NB4 (cell line): Measurements from ENCODE around the gene TCHP.

Experiments
- DNase-seq: peaks from one replicate; pipeline ENCODE4 v3.0.0; 2010; ENCODE audit warnings: low read depth
- H3K4me3 ChIP-seq: one replicate; pipeline ENCODE4 v1.5.1; 2011; ENCODE audit warnings: mild to moderate bottlenecking, low read depth, low read length, moderate library complexity
- MYC ChIP-seq: IDR thresholded peaks from 2 replicates; pipeline ENCODE4 v1.6.1; 2011; ENCODE audit warnings: low read depth, low read length
- POLR2A ChIP-seq: IDR thresholded peaks from 2 replicates; pipeline ENCODE4 v1.6.1; 2011; ENCODE audit warnings: mild to moderate bottlenecking; ENCODE audit not compliant: insufficient read length; ENCODE audit errors: extremely low read depth
- TF ChIP-seq, protein P1 (sequence below): IDR thresholded peaks from one replicate; pipeline ENCODE4 v1.5.1; 2012; ENCODE audit warnings: low read depth, low read length
- TF ChIP-seq, protein P2 (sequence below): IDR thresholded peaks from 2 replicates; pipeline ENCODE4 v1.6.1; 2011; ENCODE audit warnings: low read depth, low read length

TCHP gene

GRCh38 chr12:109920261-109920780, 20.2 kb downstream of the TCHP start:
- no peak for TF ChIP-seq POLR2A
- no peak for TF ChIP-seq MYC
- TF ChIP-seq, protein P1, sequence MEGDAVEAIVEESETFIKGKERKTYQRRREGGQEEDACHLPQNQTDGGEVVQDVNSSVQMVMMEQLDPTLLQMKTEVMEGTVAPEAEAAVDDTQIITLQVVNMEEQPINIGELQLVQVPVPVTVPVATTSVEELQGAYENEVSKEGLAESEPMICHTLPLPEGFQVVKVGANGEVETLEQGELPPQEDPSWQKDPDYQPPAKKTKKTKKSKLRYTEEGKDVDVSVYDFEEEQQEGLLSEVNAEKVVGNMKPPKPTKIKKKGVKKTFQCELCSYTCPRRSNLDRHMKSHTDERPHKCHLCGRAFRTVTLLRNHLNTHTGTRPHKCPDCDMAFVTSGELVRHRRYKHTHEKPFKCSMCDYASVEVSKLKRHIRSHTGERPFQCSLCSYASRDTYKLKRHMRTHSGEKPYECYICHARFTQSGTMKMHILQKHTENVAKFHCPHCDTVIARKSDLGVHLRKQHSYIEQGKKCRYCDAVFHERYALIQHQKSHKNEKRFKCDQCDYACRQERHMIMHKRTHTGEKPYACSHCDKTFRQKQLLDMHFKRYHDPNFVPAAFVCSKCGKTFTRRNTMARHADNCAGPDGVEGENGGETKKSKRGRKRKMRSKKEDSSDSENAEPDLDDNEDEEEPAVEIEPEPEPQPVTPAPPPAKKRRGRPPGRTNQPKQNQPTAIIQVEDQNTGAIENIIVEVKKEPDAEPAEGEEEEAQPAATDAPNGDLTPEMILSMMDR = no peak
- TF ChIP-seq, protein P2, sequence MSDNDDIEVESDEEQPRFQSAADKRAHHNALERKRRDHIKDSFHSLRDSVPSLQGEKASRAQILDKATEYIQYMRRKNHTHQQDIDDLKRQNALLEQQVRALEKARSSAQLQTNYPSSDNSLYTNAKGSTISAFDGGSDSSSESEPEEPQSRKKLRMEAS = no peak

DNA sequence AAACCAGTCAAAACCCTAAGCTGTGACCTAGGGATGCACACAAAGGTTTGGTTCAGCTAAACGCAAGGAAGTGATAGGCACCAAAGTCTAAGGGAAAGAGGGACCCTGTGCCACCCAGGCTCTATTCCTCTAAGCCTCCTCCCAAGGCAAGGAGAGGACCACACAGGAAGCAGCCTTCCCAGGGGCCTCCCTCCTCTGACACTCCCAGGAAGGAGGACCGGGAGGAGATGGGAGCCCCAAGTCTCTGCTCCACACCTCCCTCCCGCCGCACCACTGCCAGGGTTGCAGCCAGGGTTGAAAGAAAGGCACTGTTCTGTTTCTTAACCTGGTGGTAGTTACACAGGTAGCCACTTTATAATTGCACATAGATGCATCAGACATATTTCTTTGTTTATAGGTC, 21.9 kb downstream of the TCHP start:
- TF ChIP-seq MYC = no peak
- TF ChIP-seq, protein P1 = no peak
- TF ChIP-seq, protein P2 = no peak
- TF ChIP-seq POLR2A = no peak
- no peak for DNase-seq
- H3K4me3 ChIP-seq = no peak overlapping the region

More at GRCh38 chr12:109920261-109920780, 20.2 kb downstream of the TCHP start:
- no peak for DNase-seq
- no peak overlapping the region for H3K4me3 ChIP-seq

DNA sequence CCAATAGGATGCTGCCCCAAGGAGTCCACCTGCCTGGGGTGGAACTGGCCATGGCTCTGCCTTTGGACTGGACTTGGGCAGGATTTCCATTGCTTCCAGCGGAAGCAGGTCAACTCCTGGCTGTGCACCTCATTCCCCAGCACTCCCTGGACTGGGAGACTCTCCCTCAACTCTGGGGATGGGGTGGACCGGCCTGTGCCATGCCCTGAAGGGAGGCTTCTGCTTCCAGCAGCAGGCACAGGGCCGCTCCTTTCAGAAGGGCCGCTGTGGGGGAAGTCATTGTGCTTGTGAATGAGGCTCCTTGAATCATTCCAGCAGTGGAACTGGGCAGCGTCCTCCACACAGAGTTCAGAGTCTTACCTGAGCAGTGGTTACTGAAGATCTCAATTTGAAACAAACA, 23.0 kb downstream of the TCHP start:
- DNase-seq = no peak
- no peak overlapping the region for H3K4me3 ChIP-seq
- TF ChIP-seq, protein P1 = no peak
- TF ChIP-seq POLR2A = no peak
- TF ChIP-seq MYC = no peak
- TF ChIP-seq, protein P2 = no peak

DNA sequence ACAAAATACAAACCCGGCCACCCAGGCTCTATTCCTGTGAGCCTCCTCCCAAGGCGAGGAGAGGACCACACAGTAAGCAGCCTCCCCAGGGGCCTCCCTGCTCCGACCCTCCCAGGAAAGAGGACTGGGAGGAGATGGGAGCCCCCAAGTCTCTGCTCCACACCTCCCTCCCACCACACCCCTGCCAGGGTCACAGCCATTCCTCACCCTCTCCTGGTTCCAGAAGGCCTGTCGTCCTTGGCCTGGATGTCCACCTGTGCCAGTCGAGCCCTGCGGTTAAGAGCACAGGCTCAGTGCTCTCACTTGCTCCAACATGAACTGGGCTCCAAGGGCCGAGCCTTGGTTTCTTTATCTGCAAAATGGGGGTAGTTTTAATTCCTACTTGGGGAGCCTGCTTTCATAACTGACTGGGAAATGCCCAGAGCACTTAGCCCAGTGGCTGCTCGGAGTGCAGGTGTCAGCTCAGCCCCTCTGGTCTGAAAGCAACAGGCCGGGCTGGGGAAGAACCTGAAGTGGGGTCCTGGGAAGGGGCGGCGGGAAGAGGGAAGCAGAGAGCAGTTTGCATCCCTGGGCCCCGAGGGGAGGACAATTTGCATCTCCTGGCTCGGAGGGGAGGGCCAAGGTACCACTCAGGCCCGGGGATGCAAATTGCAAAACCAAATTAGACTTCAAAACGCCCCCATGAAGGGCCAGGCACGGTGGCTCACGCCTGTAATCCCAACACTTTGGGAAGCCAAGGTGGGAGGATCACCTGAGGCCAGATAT, 23.6 kb downstream of the TCHP start:
- DNase-seq = no peak
- TF ChIP-seq, protein P1 = no peak
- TF ChIP-seq, protein P2 = no peak
- no peak overlapping the region for H3K4me3 ChIP-seq

DNA sequence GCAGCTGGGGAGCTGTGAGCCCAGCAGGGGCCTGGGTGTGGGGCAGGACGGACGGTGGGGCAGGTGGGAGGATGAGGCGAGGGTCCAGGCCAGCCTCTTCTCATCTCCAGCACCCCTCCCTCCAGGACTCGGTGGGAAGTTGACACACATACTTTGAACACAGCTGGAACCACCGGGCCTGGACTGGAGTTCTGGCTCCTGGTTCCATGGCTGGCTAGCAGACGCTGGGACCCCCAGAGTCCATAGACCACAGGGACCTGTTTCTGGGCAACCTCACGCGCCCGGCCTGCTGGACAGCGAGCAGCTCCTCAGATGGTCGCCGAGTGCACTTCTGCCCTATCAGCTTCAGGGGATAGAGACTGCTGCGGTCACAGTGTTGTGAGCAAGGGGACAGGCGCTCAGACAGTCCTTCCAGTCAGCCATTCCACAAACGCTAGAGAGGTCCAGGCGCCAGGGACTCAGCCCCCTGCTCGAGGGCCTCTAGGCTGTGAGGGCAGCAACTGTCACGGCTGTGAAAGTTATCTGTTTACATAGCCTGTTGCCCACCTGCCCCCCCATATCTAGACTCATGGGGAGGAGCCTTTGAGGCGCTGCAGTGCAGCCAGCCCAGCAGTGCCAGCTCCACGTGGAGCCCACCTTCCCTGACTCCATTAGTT, 25.2 kb downstream of the TCHP start:
- no peak for DNase-seq
- H3K4me3 ChIP-seq = no peak overlapping the region
- TF ChIP-seq, protein P2 = no peak
- TF ChIP-seq MYC (no peak), POLR2A (no peak)
- TF ChIP-seq, protein P1 = no peak
